ENCODE results near the gene NEDD4L.

GRCh38 chr18:58049000-58049688, 5.1 kb downstream of the NEDD4L start:
- TF ChIP-seq ZNF221 (tag by site-specific recombination; IDR thresholded peaks at IDR 0.05; ENCODE audit: borderline replicate concordance) (no peak), MEIS1 (CRISPR knock-in tag; IDR thresholded peaks at IDR 0.05; ENCODE audit: borderline replicate concordance) (no peak), KLF1 (tag by site-specific recombination; IDR thresholded peaks at IDR 0.05) (no peak), ZNF621 (tag by site-specific recombination; IDR thresholded peaks at IDR 0.05) (no peak), ZNF354C (tag by site-specific recombination; IDR thresholded peaks at IDR 0.05; ENCODE audit: borderline replicate concordance, low read depth) (no peak), ZNF580 (tag by site-specific recombination; IDR thresholded peaks at IDR 0.05) (no peak)
- TF ChIP-seq, protein P1, sequence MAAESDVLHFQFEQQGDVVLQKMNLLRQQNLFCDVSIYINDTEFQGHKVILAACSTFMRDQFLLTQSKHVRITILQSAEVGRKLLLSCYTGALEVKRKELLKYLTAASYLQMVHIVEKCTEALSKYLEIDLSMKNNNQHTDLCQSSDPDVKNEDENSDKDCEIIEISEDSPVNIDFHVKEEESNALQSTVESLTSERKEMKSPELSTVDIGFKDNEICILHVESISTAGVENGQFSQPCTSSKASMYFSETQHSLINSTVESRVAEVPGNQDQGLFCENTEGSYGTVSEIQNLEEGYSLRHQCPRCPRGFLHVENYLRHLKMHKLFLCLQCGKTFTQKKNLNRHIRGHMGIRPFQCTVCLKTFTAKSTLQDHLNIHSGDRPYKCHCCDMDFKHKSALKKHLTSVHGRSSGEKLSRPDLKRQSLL (tag by site-specific recombination; IDR thresholded peaks at IDR 0.05), result no peak
- TF ChIP-seq, protein P2, sequence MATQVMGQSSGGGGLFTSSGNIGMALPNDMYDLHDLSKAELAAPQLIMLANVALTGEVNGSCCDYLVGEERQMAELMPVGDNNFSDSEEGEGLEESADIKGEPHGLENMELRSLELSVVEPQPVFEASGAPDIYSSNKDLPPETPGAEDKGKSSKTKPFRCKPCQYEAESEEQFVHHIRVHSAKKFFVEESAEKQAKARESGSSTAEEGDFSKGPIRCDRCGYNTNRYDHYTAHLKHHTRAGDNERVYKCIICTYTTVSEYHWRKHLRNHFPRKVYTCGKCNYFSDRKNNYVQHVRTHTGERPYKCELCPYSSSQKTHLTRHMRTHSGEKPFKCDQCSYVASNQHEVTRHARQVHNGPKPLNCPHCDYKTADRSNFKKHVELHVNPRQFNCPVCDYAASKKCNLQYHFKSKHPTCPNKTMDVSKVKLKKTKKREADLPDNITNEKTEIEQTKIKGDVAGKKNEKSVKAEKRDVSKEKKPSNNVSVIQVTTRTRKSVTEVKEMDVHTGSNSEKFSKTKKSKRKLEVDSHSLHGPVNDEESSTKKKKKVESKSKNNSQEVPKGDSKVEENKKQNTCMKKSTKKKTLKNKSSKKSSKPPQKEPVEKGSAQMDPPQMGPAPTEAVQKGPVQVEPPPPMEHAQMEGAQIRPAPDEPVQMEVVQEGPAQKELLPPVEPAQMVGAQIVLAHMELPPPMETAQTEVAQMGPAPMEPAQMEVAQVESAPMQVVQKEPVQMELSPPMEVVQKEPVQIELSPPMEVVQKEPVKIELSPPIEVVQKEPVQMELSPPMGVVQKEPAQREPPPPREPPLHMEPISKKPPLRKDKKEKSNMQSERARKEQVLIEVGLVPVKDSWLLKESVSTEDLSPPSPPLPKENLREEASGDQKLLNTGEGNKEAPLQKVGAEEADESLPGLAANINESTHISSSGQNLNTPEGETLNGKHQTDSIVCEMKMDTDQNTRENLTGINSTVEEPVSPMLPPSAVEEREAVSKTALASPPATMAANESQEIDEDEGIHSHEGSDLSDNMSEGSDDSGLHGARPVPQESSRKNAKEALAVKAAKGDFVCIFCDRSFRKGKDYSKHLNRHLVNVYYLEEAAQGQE (tag by site-specific recombination; IDR thresholded peaks at IDR 0.05), result no peak
- TF ChIP-seq, protein P3, sequence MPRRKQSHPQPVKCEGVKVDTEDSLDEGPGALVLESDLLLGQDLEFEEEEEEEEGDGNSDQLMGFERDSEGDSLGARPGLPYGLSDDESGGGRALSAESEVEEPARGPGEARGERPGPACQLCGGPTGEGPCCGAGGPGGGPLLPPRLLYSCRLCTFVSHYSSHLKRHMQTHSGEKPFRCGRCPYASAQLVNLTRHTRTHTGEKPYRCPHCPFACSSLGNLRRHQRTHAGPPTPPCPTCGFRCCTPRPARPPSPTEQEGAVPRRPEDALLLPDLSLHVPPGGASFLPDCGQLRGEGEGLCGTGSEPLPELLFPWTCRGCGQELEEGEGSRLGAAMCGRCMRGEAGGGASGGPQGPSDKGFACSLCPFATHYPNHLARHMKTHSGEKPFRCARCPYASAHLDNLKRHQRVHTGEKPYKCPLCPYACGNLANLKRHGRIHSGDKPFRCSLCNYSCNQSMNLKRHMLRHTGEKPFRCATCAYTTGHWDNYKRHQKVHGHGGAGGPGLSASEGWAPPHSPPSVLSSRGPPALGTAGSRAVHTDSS (tag by site-specific recombination; IDR thresholded peaks at IDR 0.05), result no peak
- TF ChIP-seq, protein P4, sequence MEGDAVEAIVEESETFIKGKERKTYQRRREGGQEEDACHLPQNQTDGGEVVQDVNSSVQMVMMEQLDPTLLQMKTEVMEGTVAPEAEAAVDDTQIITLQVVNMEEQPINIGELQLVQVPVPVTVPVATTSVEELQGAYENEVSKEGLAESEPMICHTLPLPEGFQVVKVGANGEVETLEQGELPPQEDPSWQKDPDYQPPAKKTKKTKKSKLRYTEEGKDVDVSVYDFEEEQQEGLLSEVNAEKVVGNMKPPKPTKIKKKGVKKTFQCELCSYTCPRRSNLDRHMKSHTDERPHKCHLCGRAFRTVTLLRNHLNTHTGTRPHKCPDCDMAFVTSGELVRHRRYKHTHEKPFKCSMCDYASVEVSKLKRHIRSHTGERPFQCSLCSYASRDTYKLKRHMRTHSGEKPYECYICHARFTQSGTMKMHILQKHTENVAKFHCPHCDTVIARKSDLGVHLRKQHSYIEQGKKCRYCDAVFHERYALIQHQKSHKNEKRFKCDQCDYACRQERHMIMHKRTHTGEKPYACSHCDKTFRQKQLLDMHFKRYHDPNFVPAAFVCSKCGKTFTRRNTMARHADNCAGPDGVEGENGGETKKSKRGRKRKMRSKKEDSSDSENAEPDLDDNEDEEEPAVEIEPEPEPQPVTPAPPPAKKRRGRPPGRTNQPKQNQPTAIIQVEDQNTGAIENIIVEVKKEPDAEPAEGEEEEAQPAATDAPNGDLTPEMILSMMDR (tag by site-specific recombination; IDR thresholded peaks at IDR 0.05), result no peak
- TF ChIP-seq, protein P5, sequence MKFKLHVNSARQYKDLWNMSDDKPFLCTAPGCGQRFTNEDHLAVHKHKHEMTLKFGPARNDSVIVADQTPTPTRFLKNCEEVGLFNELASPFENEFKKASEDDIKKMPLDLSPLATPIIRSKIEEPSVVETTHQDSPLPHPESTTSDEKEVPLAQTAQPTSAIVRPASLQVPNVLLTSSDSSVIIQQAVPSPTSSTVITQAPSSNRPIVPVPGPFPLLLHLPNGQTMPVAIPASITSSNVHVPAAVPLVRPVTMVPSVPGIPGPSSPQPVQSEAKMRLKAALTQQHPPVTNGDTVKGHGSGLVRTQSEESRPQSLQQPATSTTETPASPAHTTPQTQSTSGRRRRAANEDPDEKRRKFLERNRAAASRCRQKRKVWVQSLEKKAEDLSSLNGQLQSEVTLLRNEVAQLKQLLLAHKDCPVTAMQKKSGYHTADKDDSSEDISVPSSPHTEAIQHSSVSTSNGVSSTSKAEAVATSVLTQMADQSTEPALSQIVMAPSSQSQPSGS (tag by site-specific recombination; IDR thresholded peaks at IDR 0.05; ENCODE audit: low read depth), result no peak
